Fibroblast of skin of back (primary cell): ENCODE results near the gene LTBP2. TPM values are rescaled to one million over a fixed set of nuclear protein-coding genes. Genes with fewer than 3 reads are reported as not detected.

Source experiments
- DNase-seq: peaks from one replicate; pipeline ENCODE4 v3.0.0-alpha.2; 2013
- polyA plus RNA-seq, 2 experiments: library from polyadenylated mRNA; unstranded; fragments of 120-200 nt; gene quantifications; one replicate each; pipeline ENCODE4 v1.2.1, GENCODE V29; 2013; ENCODE audit not compliant: insufficient read length in 2 of 2

Gene LTBP2
- polyA plus RNA-seq (2013, experiment 1 of 2; ENCODE audit: insufficient read length): 130 TPM
- polyA plus RNA-seq (2013, experiment 2 of 2; ENCODE audit: insufficient read length): 142 TPM

- peak; percentile 47 for DNase-seq
Measured at GRCh38 chr14:74611650-74612349, at the start of gene LTBP2. TSS of gene LTBP2 (minus strand) at chr14:74612237. CDS start at chr14:74611944, 293 bp downstream.

DNA sequence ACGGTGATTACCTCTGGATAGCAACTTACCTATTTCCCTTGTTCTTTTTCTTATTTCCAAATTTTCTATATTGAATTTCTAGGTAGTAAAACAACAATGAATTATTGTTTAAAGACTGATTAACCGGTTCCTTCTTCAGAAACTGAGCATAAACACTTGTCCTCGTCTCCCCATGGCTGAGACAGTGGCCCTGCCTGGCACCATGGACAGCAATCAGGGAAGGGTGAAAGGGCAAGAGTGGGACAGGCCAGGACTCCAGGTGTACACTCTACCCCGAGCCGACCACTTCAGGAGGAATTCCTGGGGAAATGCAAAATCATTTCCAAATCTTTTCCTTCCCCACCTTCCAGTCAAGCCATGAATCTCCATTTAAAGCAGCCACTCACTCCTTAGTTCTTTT is 48.8 kb upstream of the LTBP2 start:
- DNase-seq: no peak

DNA sequence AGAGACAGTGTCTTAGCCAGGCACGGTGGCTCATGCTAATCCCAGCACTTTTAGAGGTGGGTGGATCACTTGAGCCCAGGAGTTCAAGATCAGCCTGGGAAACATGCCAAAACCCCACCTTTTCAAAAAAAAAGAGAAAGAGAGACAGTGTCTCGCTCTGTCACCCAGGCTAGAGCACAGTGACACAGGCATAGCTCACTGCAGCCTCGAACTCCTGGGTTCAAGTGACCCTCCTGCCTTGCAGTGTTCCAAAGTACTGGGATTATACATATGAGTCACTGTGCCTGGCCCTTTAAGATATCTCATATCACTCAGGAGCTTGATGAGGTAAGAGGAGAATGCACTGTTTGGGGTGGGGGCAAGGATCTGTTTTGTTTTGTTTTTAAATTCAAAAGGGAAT is 48.1 kb upstream of the LTBP2 start:
- DNase-seq: peak; percentile 23

DNA sequence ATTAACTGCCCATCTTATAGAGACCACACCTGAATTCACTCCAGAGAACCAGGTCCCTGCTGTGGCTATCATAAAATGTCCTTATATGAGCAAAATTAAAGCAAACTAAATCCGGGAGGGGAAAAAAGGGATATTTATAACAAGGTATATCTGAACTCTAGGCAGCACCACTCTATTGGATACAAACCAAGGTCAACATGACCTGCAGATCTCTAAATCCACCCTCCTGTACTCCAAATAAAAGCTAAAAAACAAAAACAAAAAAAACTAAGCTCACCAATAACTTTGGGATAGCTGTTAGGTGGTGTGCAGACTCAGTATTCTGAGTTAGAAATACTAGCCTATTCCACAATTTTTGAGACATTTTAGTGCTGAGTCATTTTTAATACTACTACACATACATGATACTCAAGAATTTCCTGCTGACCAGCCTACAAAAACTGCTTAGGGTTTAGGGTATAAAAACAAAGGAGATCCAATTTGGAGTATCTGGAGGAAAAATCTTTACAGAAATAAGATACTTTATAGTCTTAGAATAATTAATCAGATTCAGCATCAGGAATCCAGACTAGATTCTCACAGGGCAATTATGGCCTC is 46.6 kb upstream of the LTBP2 start:
- DNase-seq: peak; percentile 86

DNA sequence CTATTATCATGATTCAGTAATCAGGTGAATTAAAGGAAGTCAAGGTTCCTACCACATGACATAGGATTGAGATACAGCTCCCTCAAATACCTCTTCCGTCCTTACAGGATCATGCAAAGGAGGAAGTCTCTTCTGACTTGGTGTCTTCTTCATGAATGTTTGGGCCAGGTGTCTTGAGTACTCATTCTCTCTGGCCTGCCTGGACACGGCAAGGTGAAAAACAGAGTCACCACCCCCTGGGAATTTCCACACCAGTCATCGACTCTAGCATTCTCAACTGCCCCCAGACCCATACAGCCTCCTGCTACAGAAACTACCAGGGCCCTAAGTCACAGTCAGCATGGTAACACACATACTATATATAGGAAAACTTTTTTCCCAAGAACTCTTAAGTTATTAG is 44.9 kb upstream of the LTBP2 start:
- no peak for DNase-seq

DNA sequence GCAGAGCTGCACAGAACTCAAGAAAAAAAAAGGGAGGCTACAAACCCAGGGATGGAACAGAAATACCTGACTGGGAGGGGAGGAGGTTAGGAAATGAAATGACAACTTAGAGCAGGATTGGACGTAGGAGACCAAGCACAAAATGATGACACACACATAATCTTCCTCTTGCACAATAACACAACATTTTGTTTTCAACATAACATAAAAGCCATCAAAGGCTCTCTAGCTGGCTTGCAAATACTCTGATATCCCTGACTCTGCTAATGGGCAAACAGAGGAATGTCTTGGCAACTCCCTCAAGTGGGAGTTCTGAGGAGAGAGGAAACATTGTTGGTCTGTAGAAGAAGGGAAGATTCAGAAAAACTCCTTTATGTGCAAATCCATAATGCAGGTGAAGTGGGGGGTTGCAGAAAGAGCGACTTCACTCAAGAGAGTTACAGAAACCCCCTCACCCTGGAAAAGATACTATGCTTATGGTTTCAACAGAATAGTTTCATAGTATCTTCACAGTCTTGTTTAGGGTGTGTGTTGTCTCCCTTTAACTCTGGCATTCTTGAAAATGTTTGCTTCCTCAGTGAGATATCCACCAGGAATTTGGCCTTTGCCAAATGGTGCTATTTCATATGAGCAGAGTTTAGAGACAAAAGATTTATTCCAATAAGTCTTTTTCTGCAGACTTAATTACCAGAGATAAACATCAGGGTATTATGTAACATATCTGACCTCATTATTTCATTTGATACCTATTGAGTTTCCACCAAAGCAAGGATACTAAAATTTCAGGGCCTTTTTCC is 43.8 kb upstream of the LTBP2 start:
- DNase-seq: peak; percentile 73

GRCh38 chr14:74654931-74655330 is 42.9 kb upstream of the LTBP2 start:
- no peak for DNase-seq

GRCh38 chr14:74653386-74654138 is 41.5 kb upstream of the LTBP2 start:
- DNase-seq: peak; percentile 81

GRCh38 chr14:74652541-74652940 is 40.5 kb upstream of the LTBP2 start:
- DNase-seq: peak; percentile 27

- DNase-seq: no peak
Measured at GRCh38 chr14:74650927-74651686, 39.1 kb upstream of the LTBP2 start.

- peak; percentile 66 for DNase-seq
Measured at GRCh38 chr14:74649673-74650072, 37.6 kb upstream of the LTBP2 start.

GRCh38 chr14:74649167-74649566 is 37.1 kb upstream of the LTBP2 start:
- no peak for DNase-seq

DNA sequence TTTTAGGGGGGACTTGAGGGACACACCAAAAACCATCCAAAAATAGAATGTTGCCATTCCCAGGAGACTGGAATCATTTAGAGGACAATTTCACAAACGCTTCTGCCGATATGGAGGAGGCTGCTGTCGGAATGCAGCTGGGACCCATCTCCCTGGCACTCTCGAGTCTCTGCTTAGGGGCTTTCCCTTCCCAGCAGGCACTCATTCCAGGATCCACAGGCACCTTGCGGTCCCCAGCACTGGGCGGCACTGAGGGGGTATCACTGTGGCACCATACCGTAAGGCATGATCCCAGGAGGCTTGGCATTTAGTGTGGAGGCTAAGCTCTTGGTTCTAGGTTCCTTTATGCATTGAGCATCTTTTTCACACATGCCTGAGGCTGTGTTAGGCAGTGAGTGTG is 36.6 kb upstream of the LTBP2 start:
- DNase-seq: no peak

GRCh38 chr14:74647678-74648461 is 35.8 kb upstream of the LTBP2 start:
- peak; percentile 51 for DNase-seq

DNA sequence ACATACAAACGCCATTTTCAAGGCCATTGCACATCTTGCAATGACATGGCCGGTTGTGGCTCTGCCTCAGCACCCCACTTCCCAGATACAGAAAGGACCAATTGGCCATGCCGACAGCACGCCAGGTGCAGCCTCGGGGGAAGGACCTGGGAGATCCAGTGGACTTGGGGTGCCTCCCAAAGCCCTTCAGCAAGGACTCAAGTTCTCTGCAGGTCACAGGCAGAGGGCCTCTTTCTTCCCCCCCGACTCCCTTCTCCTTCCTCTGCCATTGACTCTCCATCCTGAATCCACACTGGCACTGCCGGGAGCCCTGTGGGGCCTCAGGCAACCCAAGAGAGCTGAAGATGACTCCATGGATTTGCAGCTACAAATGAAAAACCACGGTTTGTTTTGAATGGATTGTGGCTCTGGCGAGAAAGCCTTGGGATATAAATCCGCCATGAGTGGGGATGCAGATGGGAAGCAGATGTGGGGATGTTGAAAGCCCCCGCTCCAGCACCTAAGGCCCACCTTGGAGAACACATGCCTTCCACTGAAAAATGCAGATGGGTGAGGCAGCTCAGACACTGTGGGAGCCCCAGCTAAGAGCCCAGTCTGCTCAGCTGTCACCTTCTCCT is 35.1 kb upstream of the LTBP2 start:
- no peak for DNase-seq

GRCh38 chr14:74645756-74646470 is 33.9 kb upstream of the LTBP2 start:
- no peak for DNase-seq

DNA sequence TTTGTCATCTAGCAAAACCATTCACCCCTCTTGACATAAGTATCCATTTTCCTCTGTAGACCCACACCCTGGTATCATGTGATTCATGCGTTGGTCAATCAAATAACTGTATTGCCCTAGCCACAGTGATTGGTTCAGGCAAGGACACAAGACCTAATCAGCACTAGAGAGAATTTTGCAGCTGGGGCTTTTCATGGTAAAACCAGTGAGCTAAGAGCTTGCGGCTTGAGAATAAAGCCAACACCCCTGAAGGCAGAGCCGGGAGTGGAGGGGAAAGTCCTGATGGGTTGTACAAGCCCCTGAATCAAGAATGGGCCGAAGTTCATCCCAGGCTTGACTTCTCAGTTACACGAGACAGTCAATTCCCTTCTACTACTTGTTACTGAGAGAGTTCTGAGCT is 33.2 kb upstream of the LTBP2 start:
- no peak for DNase-seq

DNA sequence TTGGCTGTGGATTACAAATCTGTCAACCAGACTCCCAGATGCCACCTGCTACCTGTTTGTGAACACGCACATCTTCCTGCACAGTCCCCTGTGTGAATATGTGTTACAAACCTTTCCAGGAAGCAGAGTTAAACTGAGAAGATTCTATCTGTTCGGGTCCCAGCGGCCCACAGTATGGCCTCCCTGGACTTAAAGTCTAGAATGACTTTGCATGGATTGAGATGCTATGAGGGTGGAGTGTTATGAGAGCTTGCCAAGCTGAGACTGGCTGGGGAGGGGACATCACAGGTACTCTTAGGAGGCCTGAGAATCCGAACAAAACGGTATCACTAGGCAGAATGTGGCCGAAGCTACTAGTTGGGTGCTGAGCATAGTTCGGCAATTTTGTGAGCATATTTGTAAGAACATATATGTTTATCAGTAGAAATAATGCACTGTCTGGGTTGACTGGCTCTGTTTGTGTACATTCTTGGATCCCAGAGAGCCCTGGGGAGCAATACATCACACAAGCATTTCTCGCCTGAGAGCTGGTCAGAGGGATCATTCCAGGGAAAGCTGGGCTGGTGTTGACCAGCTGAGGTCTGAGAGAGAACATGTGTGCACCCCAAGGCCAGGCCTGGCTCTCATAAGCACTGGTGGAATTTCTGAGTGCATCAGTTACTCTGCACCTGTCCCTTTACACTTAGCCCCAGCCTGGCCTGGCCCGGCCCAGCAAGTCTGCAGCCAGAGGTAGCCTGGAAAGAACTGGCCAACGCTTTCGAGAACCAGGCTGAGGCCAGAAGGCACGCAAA is 29.8 kb upstream of the LTBP2 start:
- DNase-seq: peak; percentile 63

DNA sequence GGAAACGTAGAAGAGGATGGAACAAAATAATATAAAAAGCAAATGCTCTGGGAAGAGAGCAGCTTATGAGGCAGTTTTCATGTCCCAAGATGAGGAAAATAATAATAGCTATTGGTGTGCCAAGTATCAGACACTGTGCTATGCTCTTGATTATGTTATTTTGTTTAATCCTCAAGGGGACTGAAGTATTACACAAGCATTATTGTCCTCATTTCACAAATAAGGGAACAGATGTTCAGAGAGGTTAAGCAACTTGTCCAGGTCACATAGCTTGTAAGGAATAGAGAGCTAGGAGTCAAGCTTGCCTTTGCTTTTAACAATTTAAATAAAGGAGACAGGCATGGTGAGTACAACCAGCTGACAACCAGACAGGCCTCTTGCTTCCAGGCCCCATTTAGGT is 26.9 kb upstream of the LTBP2 start:
- no peak for DNase-seq
